Caco-2 (cell line): Measurements from ENCODE around the gene LYST. TPM values are rescaled to one million over a fixed set of nuclear protein-coding genes. Genes with fewer than 3 reads are reported as not detected.

Experiments used
- BruUV-seq: library from RNA; stranded (reverse); fragments of 400-500 nt; replicated peaks from 2 replicates; lab custom pipeline; 2021; lab: Mats Ljungman, UMichigan
- CTCF ChIA-PET: fragments of 300-600 bp; sonication (Branson Sonifier 250); formaldehyde crosslinking; loops from one replicate; lab custom pipeline; 2022; ENCODE audit warnings: antibody characterized with exemption; lab: Charles Lee
- POLR2A ChIA-PET: fragments of 300-600 bp; sonication (Branson Sonifier 250); formaldehyde crosslinking; loops from one replicate; lab custom pipeline; 2022; ENCODE audit warnings: antibody characterized with exemption; lab: Charles Lee
- DNase-seq, 2 experiments: peaks; one replicate each; pipeline versions ENCODE4 v3.0.0 to v3.0.0-alpha.2; 2020 to 2022
- H3K27me3 ChIP-seq: replicated peaks from 2 replicates; pipeline ENCODE4 v1.6.0; 2011; ENCODE audit warnings: low read length; ENCODE audit not compliant: control insufficient read depth, insufficient read depth
- H3K36me3 ChIP-seq: 2 replicates; pipeline ENCODE4 v1.5.1; 2011; ENCODE audit warnings: low read length; ENCODE audit not compliant: control insufficient read depth, insufficient read depth
- H3K4me1 ChIP-seq: fragments of 250-450 bp; sonication (Bioruptor Pico); 2 replicates; pipeline ENCODE4 v1.5.1; 2020; ENCODE audit warnings: mild to moderate bottlenecking
- H3K4me3 ChIP-seq: 2 replicates; pipeline ENCODE4 v1.5.1; 2011; ENCODE audit warnings: low read depth, mild to moderate bottlenecking, control low read depth, low read length
- H3K9me3 ChIP-seq: fragments of 250-450 bp; sonication (Bioruptor Pico); 2 replicates; pipeline ENCODE4 v1.5.1; 2020; ENCODE audit warnings: mild to moderate bottlenecking, moderate library complexity
- H3K27ac Mint-ChIP-seq: one replicate; pipeline ENCODE4 v1.8.0; 2022; ENCODE audit warnings: mixed read lengths; ENCODE audit not compliant: unreplicated experiment
- H3K27me3 Mint-ChIP-seq: one replicate; pipeline ENCODE4 v1.8.0; 2022; ENCODE audit warnings: mixed read lengths; ENCODE audit not compliant: insufficient read depth, unreplicated experiment
- H3K36me3 Mint-ChIP-seq: one replicate; pipeline ENCODE4 v1.8.0; 2022; ENCODE audit warnings: mild to moderate bottlenecking, mixed read lengths; ENCODE audit not compliant: insufficient read depth, unreplicated experiment
- H3K4me1 Mint-ChIP-seq: one replicate; pipeline ENCODE4 v1.8.0; 2022; ENCODE audit warnings: low read depth, mixed read lengths; ENCODE audit not compliant: unreplicated experiment
- H3K4me3 Mint-ChIP-seq: one replicate; pipeline ENCODE4 v1.8.0; 2022; ENCODE audit warnings: mild to moderate bottlenecking, moderate library complexity, mixed read lengths; ENCODE audit not compliant: unreplicated experiment
- H3K9me3 Mint-ChIP-seq: one replicate; pipeline ENCODE4 v1.8.0; 2022; ENCODE audit warnings: mixed read lengths; ENCODE audit not compliant: unreplicated experiment
- intact Hi-C: fragments of 100-400 bp; cut with micrococcal nuclease; formaldehyde crosslinking; loops from one replicate; pipeline ENCODE4 v1.10.0; 2022; ENCODE audit not compliant: unreplicated experiment
- total RNA-seq: library from RNA; stranded (reverse); gene quantifications from 2 replicates; pipeline ENCODE4 v1.2.3, GENCODE V29; 2022
- TF ChIP-seq, protein P1 (sequence below), 2 experiments: fragments of 200-600 bp in 1 of 2; IDR thresholded peaks; 1 replicate in 1 of 2; 2 replicates in 1 of 2; pipeline versions ENCODE4 v1.5.1 to v1.8.0; 2011 to 2022; ENCODE audit warnings: antibody characterized with exemption in 1 of 2, control low read depth in 1 of 2, inconsistent platforms in 1 of 2, low read depth in 1 of 2, low read length in 1 of 2, mild to moderate bottlenecking in 1 of 2, moderate library complexity in 1 of 2; ENCODE audit not compliant: insufficient read depth in 1 of 2, severe bottlenecking in 1 of 2, unreplicated experiment in 1 of 2

Gene LYST
- total RNA-seq, 1 experiment from 2014 or later, result 5.6 TPM

DNA sequence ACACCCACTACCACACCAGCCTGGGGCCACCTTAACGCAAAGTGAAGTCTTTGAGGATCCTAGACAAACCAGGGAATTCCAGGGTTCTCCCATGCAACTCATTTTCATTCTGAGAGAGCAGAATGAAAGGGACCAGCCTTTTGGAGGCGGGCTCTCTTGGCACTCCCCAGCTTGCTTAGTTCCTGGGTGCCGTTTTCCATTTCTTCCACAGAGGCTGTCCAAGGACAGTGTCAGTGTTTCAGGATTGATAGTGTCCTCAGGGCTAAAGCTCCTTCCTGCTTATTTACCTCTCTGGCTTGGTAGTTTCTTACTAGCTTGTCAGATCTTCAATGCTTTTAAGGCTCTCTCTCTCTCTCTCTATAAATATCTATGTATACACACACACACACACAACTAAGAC lies 187.1 kb downstream of the LYST start:
- H3K4me3 ChIP-seq, result no peak overlapping the region
- Mint-ChIP-seq H3K36me3 (no peaks in the 10 kb centered on the region), H3K27me3 (no peaks in the 10 kb centered on the region), H3K27ac (no peak overlapping the region), H3K4me1 (no peaks in the 10 kb centered on the region), H3K9me3 (no peaks in the 10 kb centered on the region), H3K4me3 (no peak overlapping the region)
- H3K4me1 ChIP-seq, result no peaks in the 10 kb centered on the region
- no TSS peak for BruUV-seq
- H3K36me3 ChIP-seq, result no peaks in the 10 kb centered on the region
- 0 out of 2 replicates have a peak, but pooled peaks cover 1% of the 10 kb centered on the region for H3K27me3 ChIP-seq
- ChIA-PET POLR2A (no interaction called here), CTCF (no interaction called here)
- no peak for DNase-seq
- peaks cover 17% of the 10 kb centered on the region; the same call in 1 of the 2 replicates for H3K9me3 ChIP-seq
- intact Hi-C loops, result loop anchor here (5.0 kb wide), 1 partner anchor 538 kb away; no protein-coding TSS in a partner anchor
- TF ChIP-seq, protein P1, sequence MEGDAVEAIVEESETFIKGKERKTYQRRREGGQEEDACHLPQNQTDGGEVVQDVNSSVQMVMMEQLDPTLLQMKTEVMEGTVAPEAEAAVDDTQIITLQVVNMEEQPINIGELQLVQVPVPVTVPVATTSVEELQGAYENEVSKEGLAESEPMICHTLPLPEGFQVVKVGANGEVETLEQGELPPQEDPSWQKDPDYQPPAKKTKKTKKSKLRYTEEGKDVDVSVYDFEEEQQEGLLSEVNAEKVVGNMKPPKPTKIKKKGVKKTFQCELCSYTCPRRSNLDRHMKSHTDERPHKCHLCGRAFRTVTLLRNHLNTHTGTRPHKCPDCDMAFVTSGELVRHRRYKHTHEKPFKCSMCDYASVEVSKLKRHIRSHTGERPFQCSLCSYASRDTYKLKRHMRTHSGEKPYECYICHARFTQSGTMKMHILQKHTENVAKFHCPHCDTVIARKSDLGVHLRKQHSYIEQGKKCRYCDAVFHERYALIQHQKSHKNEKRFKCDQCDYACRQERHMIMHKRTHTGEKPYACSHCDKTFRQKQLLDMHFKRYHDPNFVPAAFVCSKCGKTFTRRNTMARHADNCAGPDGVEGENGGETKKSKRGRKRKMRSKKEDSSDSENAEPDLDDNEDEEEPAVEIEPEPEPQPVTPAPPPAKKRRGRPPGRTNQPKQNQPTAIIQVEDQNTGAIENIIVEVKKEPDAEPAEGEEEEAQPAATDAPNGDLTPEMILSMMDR (IDR thresholded peaks at IDR 0.05; ENCODE audit: insufficient read depth in 1 of 2, low read depth in 1 of 2, low read length in 1 of 2, severe bottlenecking in 1 of 2, unreplicated experiment in 1 of 2), result no peak

DNA sequence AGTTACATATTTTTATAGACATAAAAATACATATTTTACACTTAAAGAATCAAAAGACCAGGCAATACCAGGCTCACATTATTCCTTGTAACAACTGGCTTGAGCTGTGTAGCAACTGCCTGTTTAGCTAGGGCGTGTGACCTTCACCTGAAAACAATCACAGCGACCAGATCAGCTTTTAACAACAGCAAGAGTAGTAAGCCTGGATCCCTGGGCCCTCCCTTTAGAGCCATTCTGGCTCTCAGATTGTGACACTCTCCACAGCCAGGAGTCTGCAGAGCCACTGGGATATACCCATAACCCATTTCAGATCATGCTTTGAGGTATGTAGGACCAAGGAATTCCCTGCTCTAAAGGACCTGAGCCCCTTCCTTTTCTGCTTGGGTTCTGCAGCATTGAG lies 187.7 kb downstream of the LYST start:
- no TSS peak for BruUV-seq
- Histone ChIP-seq H3K9me3 (peaks cover 17% of the 10 kb centered on the region; the same call in 1 of the 2 replicates), H3K27me3 (0 out of 2 replicates have a peak, but pooled peaks cover 1% of the 10 kb centered on the region), H3K4me3 (no peak overlapping the region), H3K4me1 (no peaks in the 10 kb centered on the region), H3K36me3 (no peaks in the 10 kb centered on the region)
- Mint-ChIP-seq H3K36me3 (no peaks in the 10 kb centered on the region), H3K4me3 (no peak overlapping the region), H3K27ac (no peak overlapping the region), H3K4me1 (no peaks in the 10 kb centered on the region), H3K9me3 (no peaks in the 10 kb centered on the region), H3K27me3 (no peaks in the 10 kb centered on the region)
- ChIA-PET POLR2A (no interaction called here), CTCF (no interaction called here)
- intact Hi-C loops, result loop anchor here (5.0 kb wide), 1 partner anchor 538 kb away; no protein-coding TSS in a partner anchor
- TF ChIP-seq, protein P1 (IDR thresholded peaks at IDR 0.05; ENCODE audit: insufficient read depth in 1 of 2, low read depth in 1 of 2, low read length in 1 of 2, severe bottlenecking in 1 of 2, unreplicated experiment in 1 of 2), result no peak
- no peak for DNase-seq

GRCh38 chr1:235675152-235675890 lies 191.4 kb downstream of the LYST start:
- no TSS peak for BruUV-seq
- Mint-ChIP-seq H3K36me3 (no peaks in the 10 kb centered on the region), H3K4me1 (no peaks in the 10 kb centered on the region), H3K9me3 (peaks cover 32% of the 10 kb centered on the region), H3K27ac (no peak overlapping the region), H3K4me3 (no peak overlapping the region), H3K27me3 (no peaks in the 10 kb centered on the region)
- intact Hi-C loops, result loop anchor here (5.0 kb wide), 1 partner anchor 542 kb away; no protein-coding TSS in a partner anchor
- ChIA-PET POLR2A (no interaction called here), CTCF (no interaction called here)
- Histone ChIP-seq H3K27me3 (no peaks in the 10 kb centered on the region), H3K4me3 (no peak overlapping the region), H3K4me1 (no peaks in the 10 kb centered on the region), H3K9me3 (peaks cover 31% of the 10 kb centered on the region), H3K36me3 (no peaks in the 10 kb centered on the region)
- TF ChIP-seq, protein P1 (IDR thresholded peaks at IDR 0.05; ENCODE audit: insufficient read depth in 1 of 2, low read depth in 1 of 2, low read length in 1 of 2, severe bottlenecking in 1 of 2, unreplicated experiment in 1 of 2), result no peak
- DNase-seq, result no peak
